Thyroid gland (tissue), 4 donors: Measurements from ENCODE around the gene TOM1.

Experiments
- CTCF ChIP-seq, 6 experiments: fragments of 200-600 bp in 3 of 6; fragments of 450-650 bp in 3 of 6; sonication (generic) in 3 of 6; IDR thresholded peaks; one replicate each; pipeline ENCODE4 v1.5.1; 2016 to 2019; ENCODE audit warnings: antibody characterized with exemption in 6 of 6, mild to moderate bottlenecking in 2 of 6, inconsistent platforms in 1 of 6, moderate library complexity in 1 of 6
- POLR2A ChIP-seq, 2 donors: fragments of 450-650 bp; IDR thresholded peaks; one replicate each; pipeline ENCODE4 v1.6.1; 2017; ENCODE audit warnings: antibody characterized with exemption in 2 of 2, mild to moderate bottlenecking in 2 of 2, moderate library complexity in 1 of 2

GRCh38 chr22:35308480-35309021 is 8.9 kb downstream of the TOM1 start:
- TF ChIP-seq CTCF (IDR thresholded peaks at IDR 0.05) (no peak), POLR2A (IDR thresholded peaks at IDR 0.05) (no peak)
